Activated CD8-positive, alpha-beta memory T cell treated with anti-CD3 and anti-CD28 coated beads, Interleukin-2, amount 50 U/mL, for 1 hour (primary cell): Measurements from ENCODE around the gene ARID5A.

ENCODE experiments used
- DNase-seq: peaks from one replicate; pipeline ENCODE4 v3.0.0-alpha.2; 2020; ENCODE audit errors: extremely low read depth

The ARID5A gene

DNA sequence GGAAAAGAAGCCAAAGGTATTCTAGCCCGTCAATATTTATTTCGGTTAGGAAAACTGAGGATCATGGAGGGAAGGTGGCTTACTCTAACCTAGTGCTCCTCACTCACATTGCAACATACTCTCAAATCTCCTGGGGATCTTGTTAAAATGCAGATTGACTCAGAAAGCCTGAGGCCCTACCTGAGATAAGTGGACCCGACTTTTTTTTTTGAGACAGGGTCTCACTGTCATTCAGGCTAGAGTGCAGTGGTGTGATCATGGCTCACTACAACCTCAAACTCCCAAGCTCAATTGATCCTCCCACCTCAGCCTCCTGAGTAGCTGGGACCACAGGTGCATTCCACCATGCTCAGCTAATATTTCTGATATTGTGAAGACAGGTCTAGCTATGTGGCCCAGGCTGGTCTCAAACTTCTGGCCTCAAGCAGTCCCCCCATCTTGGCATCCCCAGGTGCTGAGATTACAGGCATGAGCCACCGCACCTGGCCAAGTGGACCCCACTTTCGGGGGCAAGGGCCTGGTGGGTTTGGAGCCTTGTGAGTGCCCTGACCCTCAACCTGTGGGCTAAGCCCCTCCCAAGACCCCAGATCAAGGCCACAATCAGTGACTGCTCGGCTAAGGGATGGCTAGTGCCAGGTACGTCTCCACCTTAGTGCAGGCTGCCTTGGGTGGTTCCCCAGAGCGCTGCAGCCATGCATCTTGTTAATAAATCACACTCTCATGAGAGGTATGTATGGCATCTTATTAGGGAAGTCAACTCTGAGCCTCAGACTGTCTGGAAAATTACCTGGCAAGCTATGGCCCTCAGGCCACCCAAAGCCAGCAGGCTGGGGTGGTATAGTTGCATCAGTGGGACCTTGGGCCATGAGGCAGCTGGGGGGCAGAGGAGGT is 30.3 kb upstream of the ARID5A start:
- DNase-seq, result no peak

GRCh38 chr2:96506907-96507240 is 29.7 kb upstream of the ARID5A start:
- DNase-seq, result no peak

GRCh38 chr2:96507957-96508520 is 28.5 kb upstream of the ARID5A start:
- peak; percentile 65 for DNase-seq

DNA sequence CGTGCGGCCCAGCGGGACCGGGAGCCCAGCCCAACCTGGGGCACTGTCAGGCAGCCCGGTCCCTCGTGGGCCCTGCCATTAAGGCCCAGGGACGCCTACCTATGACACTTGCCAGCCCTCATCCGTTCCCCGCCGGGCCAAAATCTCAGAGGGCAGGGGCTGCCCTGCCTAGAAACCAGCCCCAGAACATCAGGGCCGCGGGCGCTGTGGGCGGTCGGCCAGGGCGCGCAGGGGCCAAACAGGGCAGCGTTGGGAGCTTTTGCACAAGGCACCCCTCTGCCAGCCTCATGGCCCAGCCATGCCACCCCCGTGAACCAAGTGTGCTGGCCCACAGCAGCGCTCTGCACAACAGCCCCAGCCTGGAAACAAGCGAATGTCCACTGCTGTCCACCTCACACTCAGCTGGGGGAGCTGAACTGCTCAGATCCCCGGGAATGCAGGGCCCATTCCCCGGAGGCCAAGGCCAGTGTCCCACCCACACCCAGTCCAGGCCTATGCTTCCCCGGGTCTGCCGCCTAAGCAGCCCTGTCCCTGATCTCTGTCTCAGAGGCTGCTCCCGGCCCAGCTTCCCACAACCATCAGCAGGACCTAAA is 27.9 kb upstream of the ARID5A start:
- no peak for DNase-seq

DNA sequence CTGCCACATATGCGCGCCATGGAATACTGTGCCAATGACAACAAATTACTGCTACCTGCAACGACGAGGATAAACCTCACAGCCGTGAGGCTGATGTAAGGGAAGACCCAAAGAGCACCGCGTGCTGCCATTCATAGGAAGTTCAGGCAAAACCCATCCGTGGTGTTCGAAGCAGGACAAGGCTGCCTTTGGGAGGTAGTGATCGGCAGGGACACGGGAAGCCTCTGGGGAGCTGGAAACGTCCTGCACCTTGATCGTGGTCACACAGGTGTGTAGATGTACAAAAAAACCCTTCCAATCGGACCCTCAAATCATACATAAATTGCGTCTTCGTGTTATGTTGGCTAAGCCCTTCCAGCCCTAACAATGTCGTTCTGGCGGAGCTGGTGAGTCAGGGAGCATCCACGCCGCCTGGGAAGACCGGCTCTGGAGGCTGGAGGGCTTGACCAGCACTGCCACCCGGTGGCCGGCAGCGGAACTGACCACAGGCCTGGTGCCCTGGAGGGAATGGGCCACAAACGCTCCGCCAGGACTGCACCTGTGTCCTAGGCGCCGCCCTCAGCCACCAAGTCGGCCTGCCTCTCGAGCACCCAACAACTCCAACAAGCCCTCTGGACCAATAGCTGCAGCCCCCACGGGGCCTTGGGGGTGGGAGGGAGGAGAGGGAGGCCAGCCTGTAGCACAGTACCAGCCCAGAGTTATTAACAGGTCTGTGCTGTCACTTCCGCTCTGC is 27.3 kb upstream of the ARID5A start:
- no peak for DNase-seq

- DNase-seq, result no peak
Measured at GRCh38 chr2:96509847-96510230, 26.7 kb upstream of the ARID5A start.

GRCh38 chr2:96510931-96511595 is 25.5 kb upstream of the ARID5A start:
- DNase-seq, result no peak

- no peak for DNase-seq
Measured at GRCh38 chr2:96511851-96512250, 24.7 kb upstream of the ARID5A start.

DNA sequence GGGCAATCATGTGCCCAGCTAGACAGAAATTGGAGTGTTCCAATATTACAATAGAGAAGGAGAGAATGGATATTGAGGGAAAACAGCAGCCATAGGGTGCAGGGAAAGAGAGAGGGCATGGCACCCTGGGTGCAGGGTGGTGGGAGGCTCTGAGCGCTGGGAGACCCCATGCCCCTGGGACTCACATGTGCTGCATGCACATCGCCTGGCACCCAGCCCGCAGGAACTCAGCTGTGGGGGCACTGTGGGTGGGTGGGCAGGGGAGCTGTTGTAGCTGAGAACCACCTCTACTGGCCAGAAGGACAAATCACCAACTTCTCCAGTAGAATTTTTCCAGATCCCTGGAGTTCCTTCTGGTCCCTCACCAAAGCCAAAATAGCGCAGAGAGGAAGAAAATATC is 24.2 kb upstream of the ARID5A start:
- no peak for DNase-seq

- no peak for DNase-seq
Measured at GRCh38 chr2:96514521-96514920, 22.0 kb upstream of the ARID5A start.

- no peak for DNase-seq
Measured at GRCh38 chr2:96517079-96517478, 19.5 kb upstream of the ARID5A start.

DNA sequence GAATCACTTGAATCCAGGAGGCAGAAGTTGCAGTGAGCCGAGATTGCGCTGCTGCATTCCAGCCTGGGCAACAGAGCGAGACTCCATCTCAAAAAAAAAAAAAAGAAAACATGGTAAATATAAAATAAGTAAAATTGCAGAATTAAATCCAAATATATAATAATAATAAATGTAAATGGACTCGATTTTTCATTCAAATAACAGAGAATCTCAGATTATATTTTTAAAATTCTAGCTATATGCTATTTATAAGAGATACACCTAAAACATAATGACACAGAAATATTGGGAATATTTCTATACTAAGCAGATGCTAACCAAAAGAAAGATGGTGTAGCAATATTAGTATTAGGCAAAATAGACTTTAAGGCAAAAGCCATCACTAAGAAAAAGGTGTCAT is 16.3 kb upstream of the ARID5A start:
- no peak for DNase-seq

- no peak for DNase-seq
Measured at GRCh38 chr2:96520697-96521096, 15.9 kb upstream of the ARID5A start.

GRCh38 chr2:96521219-96521618 is 15.3 kb upstream of the ARID5A start:
- no peak for DNase-seq

GRCh38 chr2:96522304-96523203 is 14.0 kb upstream of the ARID5A start:
- no peak for DNase-seq

DNA sequence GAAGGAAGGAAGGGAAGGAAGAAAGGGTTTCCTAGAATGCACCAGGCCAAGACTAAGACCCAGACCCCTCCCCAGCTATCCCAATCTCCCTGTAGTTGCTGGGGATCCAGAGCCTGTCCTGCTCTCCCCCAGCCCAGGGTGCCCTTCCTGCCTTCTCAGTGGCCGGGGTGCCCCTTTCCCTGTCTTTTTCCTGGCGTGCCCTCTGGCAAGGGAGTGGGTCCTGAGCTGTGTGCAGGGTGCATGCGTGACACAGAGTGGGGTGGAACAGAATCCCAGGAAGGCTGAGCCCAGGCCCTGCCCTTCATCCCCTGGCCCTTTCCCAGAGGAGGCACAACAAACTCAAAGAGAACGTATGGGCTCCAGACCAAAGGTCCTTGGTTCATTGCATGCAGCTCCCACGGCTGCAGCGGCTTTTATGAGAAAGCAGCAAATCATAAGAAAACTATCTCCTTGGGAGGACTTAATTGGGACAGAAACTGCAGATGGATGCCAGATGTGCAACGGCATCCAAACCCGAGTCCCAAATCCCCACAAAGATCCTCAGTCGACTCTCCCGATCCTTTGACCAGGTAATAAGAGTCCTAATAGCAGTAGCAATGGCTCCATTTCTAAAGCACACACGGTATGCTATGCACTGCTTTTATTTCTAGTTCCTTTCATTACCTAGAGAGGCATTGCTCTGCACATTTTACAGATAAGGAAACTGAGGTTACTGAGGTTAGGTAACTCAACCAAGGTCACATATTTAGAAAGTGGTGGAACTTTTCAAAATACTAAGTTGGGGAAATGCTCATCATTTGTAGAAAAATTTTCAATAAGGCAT is 12.7 kb upstream of the ARID5A start:
- no peak for DNase-seq

- DNase-seq, result no peak
Measured at GRCh38 chr2:96524482-96525210, 11.9 kb upstream of the ARID5A start.

- no peak for DNase-seq
Measured at GRCh38 chr2:96525211-96525507, 11.4 kb upstream of the ARID5A start.

- no peak for DNase-seq
Measured at GRCh38 chr2:96526101-96526591, 10.4 kb upstream of the ARID5A start.
